HG02840 (cell line): ENCODE results near the gene KLHL35.

Experiments used
- ATAC-seq: cut with Tn5 transposase; IDR thresholded peaks from one replicate; pipeline ENCODE4 v1.9.1; 2021; ENCODE audit warnings: mild to moderate bottlenecking, moderate library complexity, moderate number of reproducible peaks; ENCODE audit not compliant: unreplicated experiment, low FRiP score

Gene KLHL35

GRCh38 chr11:75442161-75442885, 9.3 kb upstream of the KLHL35 start:
- no peak for ATAC-seq

GRCh38 chr11:75441804-75442132, 8.8 kb upstream of the KLHL35 start:
- ATAC-seq: no peak

- ATAC-seq: no peak
These were observed 8.2 kb upstream of the KLHL35 start for GRCh38 chr11:75440960-75441803.

- ATAC-seq: no peak
These were observed 6.6 kb upstream of the KLHL35 start for GRCh38 chr11:75439495-75440120.

- ATAC-seq: no peak
These were observed 6.0 kb upstream of the KLHL35 start for GRCh38 chr11:75439026-75439425.

- ATAC-seq: no peak
These were observed 5.1 kb upstream of the KLHL35 start for GRCh38 chr11:75437966-75438659.

GRCh38 chr11:75436806-75437205, 3.8 kb upstream of the KLHL35 start:
- ATAC-seq: no peak

GRCh38 chr11:75435571-75435925, 2.5 kb upstream of the KLHL35 start:
- no peak for ATAC-seq

- no peak for ATAC-seq
These were observed 2.0 kb upstream of the KLHL35 start for GRCh38 chr11:75434886-75435570.

- ATAC-seq: no peak
These were observed 1.0 kb upstream of the KLHL35 start for GRCh38 chr11:75434051-75434450.

- no peak for ATAC-seq
These were observed 440 bp upstream of the KLHL35 start for GRCh38 chr11:75433443-75433842.

- no peak for ATAC-seq
These were observed 1.2 kb downstream of the KLHL35 start for GRCh38 chr11:75431533-75432525.

GRCh38 chr11:75430714-75431532, 2.1 kb downstream of the KLHL35 start:
- no peak for ATAC-seq

- ATAC-seq: no peak
These were observed 2.9 kb downstream of the KLHL35 start for GRCh38 chr11:75429902-75430713.

GRCh38 chr11:75429641-75429901, 3.4 kb downstream of the KLHL35 start:
- no peak for ATAC-seq

- ATAC-seq: no peak
These were observed 3.9 kb downstream of the KLHL35 start for GRCh38 chr11:75428989-75429640.

GRCh38 chr11:75428281-75428724, 4.7 kb downstream of the KLHL35 start:
- ATAC-seq: no peak
